ENCODE results near the gene C1QTNF2. TPM values are rescaled to one million over a fixed set of nuclear protein-coding genes. Genes with fewer than 3 reads are reported as not detected.

C1QTNF2 gene
- total and polyA plus RNA-seq, 10 of the 15 experiments (the other 5 are each of a cell fraction or from before 2014, with no cell fraction given) = not detected

DNA sequence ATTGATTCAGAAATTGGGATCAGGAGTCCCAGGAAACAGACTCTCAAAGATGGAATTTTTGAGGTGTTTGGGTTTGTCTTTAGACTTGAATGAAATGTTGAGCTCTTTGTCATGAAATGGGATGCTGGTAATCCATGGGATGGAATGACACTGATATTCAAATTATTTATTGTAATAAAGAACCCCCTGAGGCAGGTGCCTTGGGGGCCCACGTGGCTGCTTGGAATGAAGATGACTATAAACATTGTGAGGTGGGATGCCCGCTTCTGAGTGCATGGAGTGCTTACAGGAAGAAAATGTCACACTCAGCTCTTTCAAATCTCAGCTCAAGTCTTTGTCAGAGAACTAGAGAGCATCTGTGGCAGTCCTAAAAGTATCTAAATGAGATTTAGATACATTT, 9.6 kb upstream of the C1QTNF2 start (continued):
- TF ChIP-seq, protein P1, sequence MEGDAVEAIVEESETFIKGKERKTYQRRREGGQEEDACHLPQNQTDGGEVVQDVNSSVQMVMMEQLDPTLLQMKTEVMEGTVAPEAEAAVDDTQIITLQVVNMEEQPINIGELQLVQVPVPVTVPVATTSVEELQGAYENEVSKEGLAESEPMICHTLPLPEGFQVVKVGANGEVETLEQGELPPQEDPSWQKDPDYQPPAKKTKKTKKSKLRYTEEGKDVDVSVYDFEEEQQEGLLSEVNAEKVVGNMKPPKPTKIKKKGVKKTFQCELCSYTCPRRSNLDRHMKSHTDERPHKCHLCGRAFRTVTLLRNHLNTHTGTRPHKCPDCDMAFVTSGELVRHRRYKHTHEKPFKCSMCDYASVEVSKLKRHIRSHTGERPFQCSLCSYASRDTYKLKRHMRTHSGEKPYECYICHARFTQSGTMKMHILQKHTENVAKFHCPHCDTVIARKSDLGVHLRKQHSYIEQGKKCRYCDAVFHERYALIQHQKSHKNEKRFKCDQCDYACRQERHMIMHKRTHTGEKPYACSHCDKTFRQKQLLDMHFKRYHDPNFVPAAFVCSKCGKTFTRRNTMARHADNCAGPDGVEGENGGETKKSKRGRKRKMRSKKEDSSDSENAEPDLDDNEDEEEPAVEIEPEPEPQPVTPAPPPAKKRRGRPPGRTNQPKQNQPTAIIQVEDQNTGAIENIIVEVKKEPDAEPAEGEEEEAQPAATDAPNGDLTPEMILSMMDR (IDR thresholded peaks at IDR 0.05 in 2 of 3, conservative IDR thresholded peaks at IDR 0.05 in 1 of 3; ENCODE audit: control insufficient read depth in 2 of 3, extremely low read depth in 1 of 3, insufficient read depth in 1 of 3, low read depth in 3 of 3, low read length in 3 of 3) = no peak
- TF ChIP-seq MEF2B (IDR thresholded peaks at IDR 0.05; ENCODE audit: partially characterized antibody, poor library complexity, severe bottlenecking) (no peak), BCL11A (IDR thresholded peaks at IDR 0.05; ENCODE audit: low read depth, low read length) (no peak)

- ChIA-PET CTCF (interaction anchor here (0.6 to 2.0 kb wide), 5 partner anchors 10 to 313 kb away, joined by 3 to 12 read pairs (median 4); no protein-coding TSS in a partner anchor), RAD21 (ENCODE audit: unreplicated experiment) (interaction anchor here (1.0 kb wide), 1 partner anchor 11 kb away, joined by 4 read pairs; no protein-coding TSS in a partner anchor)
- no TSS peak for BruUV-seq (replicated peaks)
- TF ChIP-seq IRF3 (IDR thresholded peaks at IDR 0.05) (no peak), ZBED1 (IDR thresholded peaks at IDR 0.05; ENCODE audit: borderline replicate concordance) (no peak), JUNB (IDR thresholded peaks at IDR 0.05) (no peak), RAD51 (IDR thresholded peaks at IDR 0.05) (no peak), POLR2AphosphoS2 (IDR thresholded peaks at IDR 0.05; ENCODE audit: low read depth, low read length) (no peak), KLF5 (IDR thresholded peaks at IDR 0.05; ENCODE audit: partially characterized antibody) (no peak), GATAD2B (conservative IDR thresholded peaks at IDR 0.05; ENCODE audit: low read depth) (no peak), IKZF2 (IDR thresholded peaks at IDR 0.05) (no peak), ZBTB40 (IDR thresholded peaks at IDR 0.05; ENCODE audit: borderline replicate concordance) (no peak), RBBP5 (conservative IDR thresholded peaks at IDR 0.05) (no peak), CHD1 (IDR thresholded peaks at IDR 0.05; ENCODE audit: low read depth, low read length) (no peak), TCF7 (IDR thresholded peaks at IDR 0.05; ENCODE audit: borderline replicate concordance) (no peak)
- TF ChIP-seq, protein P2, sequence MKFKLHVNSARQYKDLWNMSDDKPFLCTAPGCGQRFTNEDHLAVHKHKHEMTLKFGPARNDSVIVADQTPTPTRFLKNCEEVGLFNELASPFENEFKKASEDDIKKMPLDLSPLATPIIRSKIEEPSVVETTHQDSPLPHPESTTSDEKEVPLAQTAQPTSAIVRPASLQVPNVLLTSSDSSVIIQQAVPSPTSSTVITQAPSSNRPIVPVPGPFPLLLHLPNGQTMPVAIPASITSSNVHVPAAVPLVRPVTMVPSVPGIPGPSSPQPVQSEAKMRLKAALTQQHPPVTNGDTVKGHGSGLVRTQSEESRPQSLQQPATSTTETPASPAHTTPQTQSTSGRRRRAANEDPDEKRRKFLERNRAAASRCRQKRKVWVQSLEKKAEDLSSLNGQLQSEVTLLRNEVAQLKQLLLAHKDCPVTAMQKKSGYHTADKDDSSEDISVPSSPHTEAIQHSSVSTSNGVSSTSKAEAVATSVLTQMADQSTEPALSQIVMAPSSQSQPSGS (IDR thresholded peaks at IDR 0.05; ENCODE audit: low read length) = no peak
Measured at GRCh38 chr5:160379511-160379910, 9.1 kb upstream of the C1QTNF2 start.

More at GRCh38 chr5:160379511-160379910, 9.1 kb upstream of the C1QTNF2 start:
- H3K9ac ChIP-seq (ENCODE audit: control insufficient read depth, insufficient read depth, low read length) = no peak overlapping the region
- no peak overlapping the region for H3K27ac ChIP-seq (ENCODE audit: control insufficient read depth, insufficient read depth)
- no peak overlapping the region for H3K4me2 ChIP-seq (ENCODE audit: control insufficient read depth, insufficient read depth)
- H3K27me3 ChIP-seq (replicated peaks in 1 of 2; ENCODE audit: control insufficient read depth in 2 of 2, insufficient read depth in 2 of 2, low read length in 1 of 2) = peaks cover 0 to 5% of the 10 kb centered on the region in 2 experiments; a peak in 1 of 4 replicates
- no peak overlapping the region for H3K4me3 ChIP-seq
- no peaks in the 10 kb centered on the region for H3K9me3 ChIP-seq (replicated peaks; ENCODE audit: control insufficient read depth, insufficient read depth, low read length)
- ChIA-PET POLR2A (no interaction called here), SMC1A (ENCODE audit: uncharacterized antibody, unreplicated experiment) (interaction anchor here (1.2 to 5.8 kb wide), 2 partner anchors 12 to 16 kb away, joined by 4 to 42 read pairs; no protein-coding TSS in a partner anchor)
- WGBS (ENCODE audit: insufficient coverage, insufficient replicate concordance, low lambda C conversion rate, missing lambda C conversion rate) = 28% methylated on average over 4 of the region's 4 CpGs
- no peaks in the 10 kb centered on the region for H3K36me3 ChIP-seq (ENCODE audit: control insufficient read depth in 2 of 2, insufficient read depth in 2 of 2, low read length in 1 of 2)
- no peak for FAIRE-seq
- in situ Hi-C loops (cut with MboI) (no loop called here), intact Hi-C loops (cut with micrococcal nuclease; ENCODE audit: unreplicated experiment) (no loop called here)
- H4K20me1 ChIP-seq (ENCODE audit: control insufficient read depth, insufficient read depth) = no peaks in the 10 kb centered on the region
- no peak for ATAC-seq
- no peak for DNase-seq (ENCODE audit: low read depth, low spot score)
- no peaks in the 10 kb centered on the region for H3K4me1 ChIP-seq (ENCODE audit: control insufficient read depth, insufficient read depth, low read length)
- H3K79me2 ChIP-seq (ENCODE audit: control insufficient read depth, insufficient read depth, low read length) = no peaks in the 10 kb centered on the region
- H2AFZ ChIP-seq (ENCODE audit: control insufficient read depth, low read depth, low read length) = no peak overlapping the region

Measured in GM12878 (cell line).